HEK293 (cell line): ENCODE results near the gene MYO18B.

ENCODE experiments used
- CTCF ChIA-PET: fragments of 350-600 bp; formaldehyde crosslinking; extraction: SDS; loops from one replicate; lab custom pipeline; 2021; ENCODE audit warnings: antibody characterized with exemption; lab: Yijun Ruan, JAX
- POLR2A ChIA-PET: fragments of 300-600 bp; formaldehyde crosslinking; extraction: SDS; loops from one replicate; lab custom pipeline; 2020; ENCODE audit warnings: antibody characterized with exemption, inconsistent platforms; lab: Yijun Ruan, JAX
- H3K27ac ChIP-seq: fragments of 200-500 bp; sonication (Bioruptor generic); 2 replicates; pipeline ENCODE4 v1.5.1; 2014; ENCODE audit warnings: low read depth, low read length, control low read depth, inconsistent platforms; ENCODE audit errors: extremely low read depth
- H3K36me3 ChIP-seq, 2 experiments: fragments of 200-500 bp in 1 of 2; sonication (Bioruptor generic) in 1 of 2; 1 replicate in 1 of 2; 2 replicates in 1 of 2; pipeline ENCODE4 v1.5.1; 2014 to 2017; ENCODE audit warnings: inconsistent platforms in 2 of 2, low read length in 2 of 2; ENCODE audit not compliant: control insufficient read depth in 2 of 2, insufficient read depth in 1 of 2
- H3K4me1 ChIP-seq: fragments of 200-500 bp; sonication (Bioruptor generic); 2 replicates; pipeline ENCODE4 v1.5.1; 2014; ENCODE audit warnings: mild to moderate bottlenecking, low read length, inconsistent platforms; ENCODE audit not compliant: control insufficient read depth, insufficient read depth
- H3K4me3 ChIP-seq: 2 replicates; pipeline ENCODE4 v1.5.1; 2011; ENCODE audit warnings: low read depth, mild to moderate bottlenecking, control low read depth, low read length, moderate library complexity
- H3K9me3 ChIP-seq: fragments of 200-500 bp; sonication (Bioruptor generic); 2 replicates; pipeline ENCODE4 v1.5.1; 2014; ENCODE audit warnings: low read depth, low read length, inconsistent platforms; ENCODE audit not compliant: control insufficient read depth, insufficient read depth
- EGR2 ChIP-seq: fragments of 450-650 bp; formaldehyde crosslinking; IDR thresholded peaks from 2 replicates; pipeline ENCODE4 v1.5.1; 2016; ENCODE audit warnings: low read depth, missing biosample characterization, missing genetic modification characterization
- IKZF3 ChIP-seq: fragments of 450-650 bp; IDR thresholded peaks from 2 replicates; pipeline ENCODE4 v1.5.0; 2018; ENCODE audit warnings: missing biosample characterization, mild to moderate bottlenecking, missing genetic modification characterization, moderate library complexity
- MYNN ChIP-seq: fragments of 450-650 bp; formaldehyde crosslinking; IDR thresholded peaks from 2 replicates; pipeline ENCODE4 v1.5.1; 2016; ENCODE audit warnings: missing biosample characterization, missing genetic modification characterization, borderline replicate concordance
- SCRT1 ChIP-seq: fragments of 450-650 bp; formaldehyde crosslinking; IDR thresholded peaks from 2 replicates; pipeline ENCODE4 v1.5.1; 2016; ENCODE audit warnings: missing biosample characterization, missing genetic modification characterization, borderline replicate concordance
- SCRT2 ChIP-seq: fragments of 450-650 bp; formaldehyde crosslinking; IDR thresholded peaks from 2 replicates; pipeline ENCODE4 v1.5.1; 2016; ENCODE audit warnings: missing biosample characterization, missing genetic modification characterization
- ZEB2 ChIP-seq: fragments of 450-650 bp; formaldehyde crosslinking; IDR thresholded peaks from 2 replicates; pipeline ENCODE4 v1.5.1; 2016; ENCODE audit warnings: missing biosample characterization, missing genetic modification characterization
- ZNF140 ChIP-seq: fragments of 450-650 bp; formaldehyde crosslinking; IDR thresholded peaks from 2 replicates; pipeline ENCODE4 v1.5.1; 2016; ENCODE audit warnings: missing biosample characterization, missing genetic modification characterization
- ZNF157 ChIP-seq: fragments of 450-650 bp; formaldehyde crosslinking; IDR thresholded peaks from 2 replicates; pipeline ENCODE4 v1.5.1; 2016; ENCODE audit warnings: missing biosample characterization, missing genetic modification characterization
- ZNF274 ChIP-seq, 2 experiments: fragments of 200-500 bp in 1 of 2; fragments of 450-650 bp in 1 of 2; sonication (Bioruptor generic) in 1 of 2; formaldehyde crosslinking in 1 of 2; IDR thresholded peaks; 2 replicates each; pipeline versions ENCODE4 v1.5.1 to v1.6.1; 2014 to 2016; ENCODE audit warnings: borderline replicate concordance in 1 of 2, inconsistent platforms in 1 of 2, low read length in 1 of 2, missing biosample characterization in 1 of 2, missing genetic modification characterization in 1 of 2
- ZNF302 ChIP-seq: fragments of 450-650 bp; formaldehyde crosslinking; IDR thresholded peaks from 2 replicates; pipeline ENCODE4 v1.5.1; 2016; ENCODE audit warnings: missing biosample characterization, missing genetic modification characterization, low read depth
- ZNF391 ChIP-seq: fragments of 450-650 bp; formaldehyde crosslinking; IDR thresholded peaks from 2 replicates; pipeline ENCODE4 v1.5.1; 2016; ENCODE audit warnings: low read depth, missing biosample characterization, missing genetic modification characterization, borderline replicate concordance
- ZNF394 ChIP-seq: fragments of 450-650 bp; formaldehyde crosslinking; IDR thresholded peaks from 2 replicates; pipeline ENCODE4 v1.5.1; 2016; ENCODE audit warnings: missing biosample characterization, missing genetic modification characterization, mild to moderate bottlenecking, moderate library complexity, borderline replicate concordance
- ZNF501 ChIP-seq: fragments of 450-650 bp; formaldehyde crosslinking; IDR thresholded peaks from 2 replicates; pipeline ENCODE4 v1.5.1; 2016; ENCODE audit warnings: missing biosample characterization, missing genetic modification characterization
- ZNF510 ChIP-seq: fragments of 450-650 bp; formaldehyde crosslinking; IDR thresholded peaks from 2 replicates; pipeline ENCODE4 v1.5.1; 2018; ENCODE audit warnings: mild to moderate bottlenecking, missing genetic modification characterization, missing biosample characterization; ENCODE audit not compliant: insufficient replicate concordance
- ZNF548 ChIP-seq: fragments of 450-650 bp; formaldehyde crosslinking; IDR thresholded peaks from 2 replicates; pipeline ENCODE4 v1.5.1; 2016; ENCODE audit warnings: missing biosample characterization, missing genetic modification characterization
- ZNF664 ChIP-seq: fragments of 450-650 bp; formaldehyde crosslinking; IDR thresholded peaks from 2 replicates; pipeline ENCODE4 v1.5.1; 2016; ENCODE audit warnings: missing biosample characterization, missing genetic modification characterization
- ZNF776 ChIP-seq: fragments of 450-650 bp; formaldehyde crosslinking; IDR thresholded peaks from 2 replicates; pipeline ENCODE4 v1.5.0; 2017; ENCODE audit warnings: missing biosample characterization, missing genetic modification characterization, borderline replicate concordance
- ZNF830 ChIP-seq: fragments of 450-650 bp; IDR thresholded peaks from 2 replicates; pipeline ENCODE4 v1.5.0; 2018; ENCODE audit warnings: missing biosample characterization, missing genetic modification characterization, low read depth, mild to moderate bottlenecking, moderate library complexity
- ZNF837 ChIP-seq: fragments of 450-650 bp; formaldehyde crosslinking; IDR thresholded peaks from 2 replicates; pipeline ENCODE4 v1.5.1; 2016; ENCODE audit warnings: missing biosample characterization, missing genetic modification characterization
- TF ChIP-seq, protein P1 (sequence below): IDR thresholded peaks from 2 replicates; pipeline ENCODE4 v1.6.1; 2011; ENCODE audit warnings: mild to moderate bottlenecking, low read depth, low read length, borderline replicate concordance
- TF ChIP-seq, protein P2 (sequence below): fragments of 450-650 bp; formaldehyde crosslinking; IDR thresholded peaks from 2 replicates; pipeline ENCODE4 v1.5.1; 2017; ENCODE audit warnings: missing biosample characterization, missing genetic modification characterization
- TF ChIP-seq, protein P3 (sequence below): fragments of 450-650 bp; formaldehyde crosslinking; IDR thresholded peaks from 2 replicates; pipeline ENCODE4 v1.5.1; 2016; ENCODE audit warnings: missing biosample characterization, missing genetic modification characterization
- TF ChIP-seq, protein P4 (sequence below): fragments of 450-650 bp; formaldehyde crosslinking; IDR thresholded peaks from 2 replicates; pipeline ENCODE4 v1.5.1; 2017; ENCODE audit warnings: missing biosample characterization, missing genetic modification characterization

The MYO18B gene

DNA sequence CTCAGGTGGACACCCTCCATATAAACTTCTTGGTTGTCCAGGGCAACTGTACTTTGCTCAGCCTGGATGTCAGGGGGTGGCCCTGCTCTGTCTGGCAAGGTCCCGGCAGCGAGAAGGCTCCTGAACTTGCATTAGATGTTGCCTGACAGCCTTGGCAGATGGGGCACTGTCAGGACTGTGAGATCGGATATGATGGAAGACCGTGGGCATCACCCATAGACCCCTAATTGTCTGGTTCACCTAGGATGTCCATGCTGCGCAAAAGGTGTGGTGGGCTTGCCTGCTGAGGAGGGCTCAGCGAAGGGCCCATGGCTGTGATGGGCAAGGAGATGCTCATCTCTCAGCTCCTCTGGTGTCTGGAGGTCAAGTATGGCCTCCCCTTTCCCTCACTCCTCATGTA, 62.7 kb downstream of the MYO18B start:
- CTCF ChIA-PET, result no interaction called here
- no peak overlapping the region for H3K4me3 ChIP-seq
- no peaks in the 10 kb centered on the region for H3K4me1 ChIP-seq
- no peaks in the 10 kb centered on the region for H3K36me3 ChIP-seq
- no peak overlapping the region for H3K27ac ChIP-seq
- POLR2A ChIA-PET, result no interaction called here
- H3K9me3 ChIP-seq, result no peaks in the 10 kb centered on the region
- TF ChIP-seq ZNF837 (tag by site-specific recombination) (no peak), ZNF140 (tag by site-specific recombination) (no peak), EGR2 (tag by site-specific recombination) (no peak), ZNF391 (tag by site-specific recombination) (no peak), ZEB2 (tag by site-specific recombination) (no peak), ZNF302 (no peak), ZNF548 (tag by site-specific recombination) (no peak), ZNF776 (no peak), ZNF501 (tag by site-specific recombination) (no peak), MYNN (tag by site-specific recombination) (no peak), ZNF510 (no peak), ZNF830 (no peak), ZNF394 (no peak), ZNF664 (tag by site-specific recombination) (no peak)
- TF ChIP-seq, protein P1, sequence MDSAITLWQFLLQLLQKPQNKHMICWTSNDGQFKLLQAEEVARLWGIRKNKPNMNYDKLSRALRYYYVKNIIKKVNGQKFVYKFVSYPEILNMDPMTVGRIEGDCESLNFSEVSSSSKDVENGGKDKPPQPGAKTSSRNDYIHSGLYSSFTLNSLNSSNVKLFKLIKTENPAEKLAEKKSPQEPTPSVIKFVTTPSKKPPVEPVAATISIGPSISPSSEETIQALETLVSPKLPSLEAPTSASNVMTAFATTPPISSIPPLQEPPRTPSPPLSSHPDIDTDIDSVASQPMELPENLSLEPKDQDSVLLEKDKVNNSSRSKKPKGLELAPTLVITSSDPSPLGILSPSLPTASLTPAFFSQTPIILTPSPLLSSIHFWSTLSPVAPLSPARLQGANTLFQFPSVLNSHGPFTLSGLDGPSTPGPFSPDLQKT, result no peak
- TF ChIP-seq, protein P2, sequence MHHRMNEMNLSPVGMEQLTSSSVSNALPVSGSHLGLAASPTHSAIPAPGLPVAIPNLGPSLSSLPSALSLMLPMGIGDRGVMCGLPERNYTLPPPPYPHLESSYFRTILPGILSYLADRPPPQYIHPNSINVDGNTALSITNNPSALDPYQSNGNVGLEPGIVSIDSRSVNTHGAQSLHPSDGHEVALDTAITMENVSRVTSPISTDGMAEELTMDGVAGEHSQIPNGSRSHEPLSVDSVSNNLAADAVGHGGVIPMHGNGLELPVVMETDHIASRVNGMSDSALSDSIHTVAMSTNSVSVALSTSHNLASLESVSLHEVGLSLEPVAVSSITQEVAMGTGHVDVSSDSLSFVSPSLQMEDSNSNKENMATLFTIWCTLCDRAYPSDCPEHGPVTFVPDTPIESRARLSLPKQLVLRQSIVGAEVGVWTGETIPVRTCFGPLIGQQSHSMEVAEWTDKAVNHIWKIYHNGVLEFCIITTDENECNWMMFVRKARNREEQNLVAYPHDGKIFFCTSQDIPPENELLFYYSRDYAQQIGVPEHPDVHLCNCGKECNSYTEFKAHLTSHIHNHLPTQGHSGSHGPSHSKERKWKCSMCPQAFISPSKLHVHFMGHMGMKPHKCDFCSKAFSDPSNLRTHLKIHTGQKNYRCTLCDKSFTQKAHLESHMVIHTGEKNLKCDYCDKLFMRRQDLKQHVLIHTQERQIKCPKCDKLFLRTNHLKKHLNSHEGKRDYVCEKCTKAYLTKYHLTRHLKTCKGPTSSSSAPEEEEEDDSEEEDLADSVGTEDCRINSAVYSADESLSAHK (tag by site-specific recombination), result no peak
- TF ChIP-seq, protein P3, sequence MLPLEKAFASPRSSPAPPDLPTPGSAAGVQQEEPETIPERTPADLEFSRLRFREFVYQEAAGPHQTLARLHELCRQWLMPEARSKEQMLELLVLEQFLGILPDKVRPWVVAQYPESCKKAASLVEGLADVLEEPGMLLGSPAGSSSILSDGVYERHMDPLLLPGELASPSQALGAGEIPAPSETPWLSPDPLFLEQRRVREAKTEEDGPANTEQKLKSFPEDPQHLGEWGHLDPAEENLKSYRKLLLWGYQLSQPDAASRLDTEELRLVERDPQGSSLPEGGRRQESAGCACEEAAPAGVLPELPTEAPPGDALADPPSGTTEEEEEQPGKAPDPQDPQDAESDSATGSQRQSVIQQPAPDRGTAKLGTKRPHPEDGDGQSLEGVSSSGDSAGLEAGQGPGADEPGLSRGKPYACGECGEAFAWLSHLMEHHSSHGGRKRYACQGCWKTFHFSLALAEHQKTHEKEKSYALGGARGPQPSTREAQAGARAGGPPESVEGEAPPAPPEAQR (tag by site-specific recombination), result no peak

DNA sequence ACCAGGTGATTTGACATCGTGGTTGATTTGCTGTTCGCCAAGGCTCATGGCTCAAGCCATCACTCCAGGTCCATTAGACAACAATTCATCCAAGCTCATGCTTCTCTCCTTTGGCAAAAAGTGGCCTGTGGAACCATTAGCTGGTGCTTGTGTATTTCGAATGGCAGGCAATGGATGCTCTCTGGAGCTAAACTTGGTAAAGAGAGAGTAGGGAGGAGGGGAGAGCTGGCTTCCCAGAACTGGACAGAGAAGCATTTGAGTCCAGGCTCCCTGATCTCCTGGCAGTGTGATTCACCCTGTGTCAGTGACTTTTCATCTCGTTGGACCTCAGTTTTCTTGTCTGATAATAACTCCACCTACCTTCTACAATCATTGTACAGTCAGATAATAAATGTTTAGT, 64.6 kb downstream of the MYO18B start:
- ChIA-PET POLR2A (no interaction called here), CTCF (no interaction called here)
- TF ChIP-seq SCRT1 (tag by site-specific recombination) (no peak), ZNF274 (IDR thresholded peaks at IDR 0.05; ENCODE audit: low read length) (no peak), ZNF274 (tag by site-specific recombination; IDR thresholded peaks at IDR 0.05; ENCODE audit: borderline replicate concordance) (no peak), SCRT2 (no peak), IKZF3 (tag by site-specific recombination) (no peak), ZNF157 (tag by site-specific recombination) (no peak)
- TF ChIP-seq, protein P4, sequence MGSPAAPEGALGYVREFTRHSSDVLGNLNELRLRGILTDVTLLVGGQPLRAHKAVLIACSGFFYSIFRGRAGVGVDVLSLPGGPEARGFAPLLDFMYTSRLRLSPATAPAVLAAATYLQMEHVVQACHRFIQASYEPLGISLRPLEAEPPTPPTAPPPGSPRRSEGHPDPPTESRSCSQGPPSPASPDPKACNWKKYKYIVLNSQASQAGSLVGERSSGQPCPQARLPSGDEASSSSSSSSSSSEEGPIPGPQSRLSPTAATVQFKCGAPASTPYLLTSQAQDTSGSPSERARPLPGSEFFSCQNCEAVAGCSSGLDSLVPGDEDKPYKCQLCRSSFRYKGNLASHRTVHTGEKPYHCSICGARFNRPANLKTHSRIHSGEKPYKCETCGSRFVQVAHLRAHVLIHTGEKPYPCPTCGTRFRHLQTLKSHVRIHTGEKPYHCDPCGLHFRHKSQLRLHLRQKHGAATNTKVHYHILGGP (tag by site-specific recombination), result no peak
- no peaks in the 10 kb centered on the region for H3K9me3 ChIP-seq
- H3K36me3 ChIP-seq, result no peaks in the 10 kb centered on the region
- H3K27ac ChIP-seq, result no peak overlapping the region
- no peaks in the 10 kb centered on the region for H3K4me1 ChIP-seq
- H3K4me3 ChIP-seq, result no peak overlapping the region
